Esophagus muscularis mucosa (tissue), 4 donors: ENCODE measurements around the gene SLC30A7. TPM values are rescaled to one million over a fixed set of nuclear protein-coding genes. Genes with fewer than 3 reads are reported as not detected.

Experiments used
- DNase-seq: peaks from one replicate; pipeline ENCODE4 v3.0.0-alpha.2; 2017; ENCODE audit errors: extremely low spot score
- H3K27ac ChIP-seq, 4 donors: fragments of 200-600 bp; sonication (generic); replicated peaks in 1 of 4; 1 replicate in 3 of 4; 2 replicates in 1 of 4; pipeline ENCODE4 v1.5.1; 2016 to 2019; ENCODE audit warnings: mild to moderate bottlenecking in 1 of 4
- H3K27me3 ChIP-seq, 4 donors: fragments of 200-600 bp; sonication (generic); one replicate each; pipeline versions ENCODE4 v1.5.1 to v1.6.0; 2016 to 2019
- H3K36me3 ChIP-seq, 4 donors: fragments of 200-600 bp; sonication (generic); one replicate each; pipeline ENCODE4 v1.5.1; 2016 to 2019
- H3K4me1 ChIP-seq, 4 donors: fragments of 200-600 bp; sonication (generic); one replicate each; pipeline ENCODE4 v1.5.1; 2016 to 2019
- H3K4me3 ChIP-seq, 4 donors: fragments of 200-600 bp; sonication (generic); 1 replicate in 2 of 4; 2 replicates in 2 of 4; pipeline ENCODE4 v1.5.1; 2016 to 2019; ENCODE audit warnings: mild to moderate bottlenecking in 4 of 4, moderate library complexity in 1 of 4
- H3K9me3 ChIP-seq, 4 donors: fragments of 200-600 bp; sonication (generic); 1 replicate in 3 of 4; 2 replicates in 1 of 4; pipeline ENCODE4 v1.5.1; 2016 to 2019
- CTCF ChIP-seq, 3 experiments: fragments of 200-600 bp in 2 of 3; fragments of 450-650 bp in 1 of 3; sonication (generic) in 2 of 3; IDR thresholded peaks; one replicate each; pipeline ENCODE4 v1.5.1; 2017 to 2019; ENCODE audit warnings: antibody characterized with exemption in 3 of 3, mild to moderate bottlenecking in 2 of 3, moderate library complexity in 1 of 3
- EP300 ChIP-seq: sonication (generic); formaldehyde crosslinking; IDR thresholded peaks from one replicate; pipeline ENCODE4 v1.6.1; 2017; ENCODE audit warnings: antibody characterized with exemption
- POLR2A ChIP-seq: fragments of 450-650 bp; IDR thresholded peaks from one replicate; pipeline ENCODE4 v1.6.1; 2017; ENCODE audit warnings: antibody characterized with exemption, moderate library complexity, mild to moderate bottlenecking, low read depth
- POLR2AphosphoS5 ChIP-seq, 2 donors: sonication (generic); formaldehyde crosslinking; IDR thresholded peaks; one replicate each; pipeline ENCODE4 v1.6.1; 2017; ENCODE audit warnings: antibody characterized with exemption in 2 of 2
- WGBS: methylation state at CpG from one replicate; pipeline ENCODE4 v1.1.5; 2018; 5-methylcytosine and 5-hydroxymethylcytosine counted together
- intact Hi-C: fragments of 100-400 bp; cut with DNase I; formaldehyde crosslinking; loops from one replicate; pipeline ENCODE4 v1.15.1; 2023
- total RNA-seq, 4 donors: library from RNA; depleted of rRNA; stranded (reverse); fragments of >200 nt; gene quantifications; one replicate each; pipeline versions ENCODE4 v1.1.0 to v1.2.1, GENCODE V29; 2016

The SLC30A7 gene
- total RNA-seq, 4 donors from 2014 or later = 10.5 to 19.9 (median 13.6) TPM

- WGBS = 94% methylated on average over 5 of the region's 5 CpGs
- no peak for TF ChIP-seq POLR2AphosphoS5 (IDR thresholded peaks at IDR 0.05)
- TF ChIP-seq CTCF (IDR thresholded peaks at IDR 0.05) = no peak
- TF ChIP-seq EP300 = no peak
- no peak for TF ChIP-seq POLR2A
- Histone ChIP-seq H3K27ac (no peak overlapping the region), H3K4me1 (peaks cover 0 to 10% (median 5%) of the 10 kb centered on the region in 4 donors), H3K36me3 (peaks cover 0 to 13% (median 0%) of the 10 kb centered on the region in 4 donors), H3K9me3 (no peaks in the 10 kb centered on the region), H3K27me3 (no peaks in the 10 kb centered on the region), H3K4me3 (no peak overlapping the region)
- DNase-seq = no peak
- intact Hi-C loops = no loop called here
These were observed 63.7 kb downstream of the SLC30A7 start for GRCh38 chr1:100959502-100960060.

- intact Hi-C loops = no loop called here
- Histone ChIP-seq H3K36me3 (peaks cover 0 to 14% (median 0%) of the 10 kb centered on the region in 4 donors), H3K4me3 (no peak overlapping the region), H3K4me1 (peaks cover 0 to 8% (median 3%) of the 10 kb centered on the region in 4 donors), H3K27me3 (no peaks in the 10 kb centered on the region), H3K9me3 (no peaks in the 10 kb centered on the region), H3K27ac (no peak overlapping the region)
- TF ChIP-seq EP300 (no peak), POLR2A (no peak), POLR2AphosphoS5 (IDR thresholded peaks at IDR 0.05) (no peak)
- WGBS = 87% methylated on average over 1 of the region's 1 CpG
- DNase-seq = no peak
These were observed 64.2 kb downstream of the SLC30A7 start for GRCh38 chr1:100960098-100960497.

- H3K27ac ChIP-seq = no peak overlapping the region
- 74% methylated on average over 1 of the region's 1 CpG for WGBS
- no peaks in the 10 kb centered on the region for H3K9me3 ChIP-seq
- TF ChIP-seq POLR2A (no peak), CTCF (IDR thresholded peaks at IDR 0.05) (no peak), EP300 (no peak), POLR2AphosphoS5 (IDR thresholded peaks at IDR 0.05) (no peak)
- no peak for DNase-seq
- intact Hi-C loops = no loop called here
- H3K4me1 ChIP-seq = peaks cover 0 to 9% (median 0%) of the 10 kb centered on the region in 4 donors
- peaks cover 9 to 33% (median 20%) of the 10 kb centered on the region in 4 donors for H3K36me3 ChIP-seq
- H3K4me3 ChIP-seq = no peak overlapping the region
- H3K27me3 ChIP-seq = no peaks in the 10 kb centered on the region
These were observed 72.7 kb downstream of the SLC30A7 start for GRCh38 chr1:100968621-100969020.

GRCh38 chr1:100969327-100969726 lies 73.4 kb downstream of the SLC30A7 start:
- 84% methylated on average over 2 of the region's 2 CpGs for WGBS
- Histone ChIP-seq H3K36me3 (peaks cover 9 to 33% (median 20%) of the 10 kb centered on the region in 4 donors), H3K9me3 (no peaks in the 10 kb centered on the region), H3K4me1 (peaks cover 0 to 9% (median 0%) of the 10 kb centered on the region in 4 donors), H3K27ac (no peak overlapping the region), H3K4me3 (no peak overlapping the region), H3K27me3 (no peaks in the 10 kb centered on the region)
- DNase-seq = no peak
- intact Hi-C loops = no loop called here
- no peak for TF ChIP-seq CTCF (IDR thresholded peaks at IDR 0.05)
- no peak for TF ChIP-seq POLR2AphosphoS5 (IDR thresholded peaks at IDR 0.05)
- TF ChIP-seq EP300 = no peak
- no peak for TF ChIP-seq POLR2A

GRCh38 chr1:100971021-100971420 lies 75.1 kb downstream of the SLC30A7 start:
- Histone ChIP-seq H3K4me3 (no peak overlapping the region), H3K36me3 (peaks cover 13 to 32% (median 27%) of the 10 kb centered on the region in 4 donors), H3K9me3 (no peaks in the 10 kb centered on the region), H3K27me3 (no peaks in the 10 kb centered on the region), H3K4me1 (peaks cover 0 to 9% (median 0%) of the 10 kb centered on the region in 4 donors), H3K27ac (no peak overlapping the region)
- no peak for TF ChIP-seq EP300
- TF ChIP-seq CTCF (IDR thresholded peaks at IDR 0.05) = no peak
- TF ChIP-seq POLR2A = no peak
- WGBS = 95% methylated on average over 1 of the region's 1 CpG
- intact Hi-C loops = no loop called here
- no peak for DNase-seq
